ENCODE data around the gene WSB1.

DNA sequence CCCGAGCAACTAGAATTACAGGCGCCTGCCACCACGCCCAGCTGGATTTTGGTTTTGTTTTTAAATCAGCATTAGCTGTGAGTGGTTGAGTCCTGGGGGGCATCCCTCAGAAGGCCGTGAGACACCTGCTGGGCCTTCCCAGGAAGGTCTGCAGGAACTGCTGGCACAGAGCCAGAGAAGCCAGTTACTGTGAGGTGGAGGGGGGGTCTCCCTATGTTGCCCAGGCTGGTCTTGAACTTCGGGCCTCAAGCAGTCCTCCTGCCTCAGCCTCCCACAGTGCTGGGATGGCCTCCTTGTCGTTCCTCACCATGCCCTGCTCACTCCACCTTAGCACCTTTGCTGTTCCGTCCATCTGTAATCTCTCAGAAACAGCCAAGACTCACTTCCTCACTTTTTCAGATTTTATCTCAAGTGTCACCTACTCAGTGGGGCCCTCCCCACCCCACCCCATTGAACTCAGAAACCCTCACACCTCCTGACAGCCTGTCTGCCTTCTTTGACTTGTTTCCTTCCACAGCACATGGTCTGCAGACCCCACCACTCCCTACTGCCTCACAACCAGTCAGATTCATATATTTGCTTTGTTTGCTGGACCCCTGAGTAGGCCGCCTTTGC lies 62.3 kb downstream of the WSB1 start:
- TF ChIP-seq, protein P1, sequence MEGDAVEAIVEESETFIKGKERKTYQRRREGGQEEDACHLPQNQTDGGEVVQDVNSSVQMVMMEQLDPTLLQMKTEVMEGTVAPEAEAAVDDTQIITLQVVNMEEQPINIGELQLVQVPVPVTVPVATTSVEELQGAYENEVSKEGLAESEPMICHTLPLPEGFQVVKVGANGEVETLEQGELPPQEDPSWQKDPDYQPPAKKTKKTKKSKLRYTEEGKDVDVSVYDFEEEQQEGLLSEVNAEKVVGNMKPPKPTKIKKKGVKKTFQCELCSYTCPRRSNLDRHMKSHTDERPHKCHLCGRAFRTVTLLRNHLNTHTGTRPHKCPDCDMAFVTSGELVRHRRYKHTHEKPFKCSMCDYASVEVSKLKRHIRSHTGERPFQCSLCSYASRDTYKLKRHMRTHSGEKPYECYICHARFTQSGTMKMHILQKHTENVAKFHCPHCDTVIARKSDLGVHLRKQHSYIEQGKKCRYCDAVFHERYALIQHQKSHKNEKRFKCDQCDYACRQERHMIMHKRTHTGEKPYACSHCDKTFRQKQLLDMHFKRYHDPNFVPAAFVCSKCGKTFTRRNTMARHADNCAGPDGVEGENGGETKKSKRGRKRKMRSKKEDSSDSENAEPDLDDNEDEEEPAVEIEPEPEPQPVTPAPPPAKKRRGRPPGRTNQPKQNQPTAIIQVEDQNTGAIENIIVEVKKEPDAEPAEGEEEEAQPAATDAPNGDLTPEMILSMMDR (IDR thresholded peaks at IDR 0.05; ENCODE audit: low read depth, low read length, missing input control) = no peak
- TF ChIP-seq, protein P2, sequence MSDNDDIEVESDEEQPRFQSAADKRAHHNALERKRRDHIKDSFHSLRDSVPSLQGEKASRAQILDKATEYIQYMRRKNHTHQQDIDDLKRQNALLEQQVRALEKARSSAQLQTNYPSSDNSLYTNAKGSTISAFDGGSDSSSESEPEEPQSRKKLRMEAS (IDR thresholded peaks at IDR 0.05) = no peak
- TF ChIP-seq, protein P3, sequence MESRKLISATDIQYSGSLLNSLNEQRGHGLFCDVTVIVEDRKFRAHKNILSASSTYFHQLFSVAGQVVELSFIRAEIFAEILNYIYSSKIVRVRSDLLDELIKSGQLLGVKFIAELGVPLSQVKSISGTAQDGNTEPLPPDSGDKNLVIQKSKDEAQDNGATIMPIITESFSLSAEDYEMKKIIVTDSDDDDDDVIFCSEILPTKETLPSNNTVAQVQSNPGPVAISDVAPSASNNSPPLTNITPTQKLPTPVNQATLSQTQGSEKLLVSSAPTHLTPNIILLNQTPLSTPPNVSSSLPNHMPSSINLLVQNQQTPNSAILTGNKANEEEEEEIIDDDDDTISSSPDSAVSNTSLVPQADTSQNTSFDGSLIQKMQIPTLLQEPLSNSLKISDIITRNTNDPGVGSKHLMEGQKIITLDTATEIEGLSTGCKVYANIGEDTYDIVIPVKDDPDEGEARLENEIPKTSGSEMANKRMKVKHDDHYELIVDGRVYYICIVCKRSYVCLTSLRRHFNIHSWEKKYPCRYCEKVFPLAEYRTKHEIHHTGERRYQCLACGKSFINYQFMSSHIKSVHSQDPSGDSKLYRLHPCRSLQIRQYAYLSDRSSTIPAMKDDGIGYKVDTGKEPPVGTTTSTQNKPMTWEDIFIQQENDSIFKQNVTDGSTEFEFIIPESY (IDR thresholded peaks at IDR 0.05) = no peak
- TF ChIP-seq GABPA (IDR thresholded peaks at IDR 0.05 in 1 of 2, conservative IDR thresholded peaks at IDR 0.05 in 1 of 2) (no peak), RAD21 (IDR thresholded peaks at IDR 0.05) (no peak), JUND (IDR thresholded peaks at IDR 0.05) (no peak)
- TF ChIP-seq, protein P4, sequence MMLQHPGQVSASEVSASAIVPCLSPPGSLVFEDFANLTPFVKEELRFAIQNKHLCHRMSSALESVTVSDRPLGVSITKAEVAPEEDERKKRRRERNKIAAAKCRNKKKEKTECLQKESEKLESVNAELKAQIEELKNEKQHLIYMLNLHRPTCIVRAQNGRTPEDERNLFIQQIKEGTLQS (IDR thresholded peaks at IDR 0.05) = no peak

Data from liver (tissue), 3 donors.